MCF 10A (cell line): ENCODE measurements around the gene MAP2K3. TPM values are rescaled to one million over a fixed set of nuclear protein-coding genes. Genes with fewer than 3 reads are reported as not detected.

Experiments
- BruUV-seq: library from RNA; stranded (reverse); fragments of 400-500 nt; replicated peaks from 2 replicates; lab custom pipeline; 2021; lab: Mats Ljungman, UMichigan
- CTCF ChIA-PET: fragments of 300-600 bp; sonication (Branson Sonifier 250); formaldehyde crosslinking; extraction: SDS; loops from one replicate; lab custom pipeline; 2021; ENCODE audit warnings: antibody characterized with exemption, inconsistent platforms; lab: Yijun Ruan, JAX
- POLR2A ChIA-PET: fragments of 300-600, 350-650 bp; sonication (Branson Sonifier 250); formaldehyde crosslinking; extraction: SDS; loops from one replicate; lab custom pipeline; 2020; ENCODE audit warnings: antibody characterized with exemption, inconsistent platforms; lab: Yijun Ruan, JAX
- DNase-seq: peaks from one replicate; pipeline ENCODE4 v3.0.0-alpha.2; 2018; ENCODE audit not compliant: unreplicated experiment
- H3K27ac Mint-ChIP-seq: one replicate; pipeline ENCODE4 v1.8.0; 2022; ENCODE audit warnings: mild to moderate bottlenecking, low read depth, mixed read lengths; ENCODE audit not compliant: unreplicated experiment
- H3K27me3 Mint-ChIP-seq: one replicate; pipeline ENCODE4 v1.8.0; 2022; ENCODE audit warnings: mixed read lengths; ENCODE audit not compliant: insufficient read depth, unreplicated experiment
- H3K36me3 Mint-ChIP-seq: one replicate; pipeline ENCODE4 v1.8.0; 2022; ENCODE audit warnings: mild to moderate bottlenecking, moderate library complexity, mixed read lengths; ENCODE audit not compliant: insufficient read depth, unreplicated experiment
- H3K4me1 Mint-ChIP-seq: one replicate; pipeline ENCODE4 v1.8.0; 2022; ENCODE audit warnings: mixed read lengths; ENCODE audit not compliant: insufficient read depth, unreplicated experiment
- H3K4me3 Mint-ChIP-seq: one replicate; pipeline ENCODE4 v1.8.0; 2022; ENCODE audit warnings: mild to moderate bottlenecking, moderate library complexity, mixed read lengths; ENCODE audit not compliant: unreplicated experiment
- H3K9me3 Mint-ChIP-seq: one replicate; pipeline ENCODE4 v1.8.0; 2022; ENCODE audit warnings: mixed read lengths; ENCODE audit not compliant: unreplicated experiment
- intact Hi-C: fragments of 100-400 bp; cut with micrococcal nuclease; formaldehyde crosslinking; loops from 2 replicates; pipeline ENCODE4 v1.14.1; 2022
- total RNA-seq: library from RNA; stranded (reverse); gene quantifications from 2 replicates; pipeline ENCODE4 v1.2.3, GENCODE V29; 2022
- TF ChIP-seq, protein P1 (sequence below): fragments of 200-600 bp; IDR thresholded peaks from one replicate; pipeline ENCODE4 v1.8.0; 2022; ENCODE audit warnings: antibody characterized with exemption, mild to moderate bottlenecking; ENCODE audit not compliant: unreplicated experiment

MAP2K3 gene
- total RNA-seq, 1 experiment from 2014 or later = 45.2 TPM

DNA sequence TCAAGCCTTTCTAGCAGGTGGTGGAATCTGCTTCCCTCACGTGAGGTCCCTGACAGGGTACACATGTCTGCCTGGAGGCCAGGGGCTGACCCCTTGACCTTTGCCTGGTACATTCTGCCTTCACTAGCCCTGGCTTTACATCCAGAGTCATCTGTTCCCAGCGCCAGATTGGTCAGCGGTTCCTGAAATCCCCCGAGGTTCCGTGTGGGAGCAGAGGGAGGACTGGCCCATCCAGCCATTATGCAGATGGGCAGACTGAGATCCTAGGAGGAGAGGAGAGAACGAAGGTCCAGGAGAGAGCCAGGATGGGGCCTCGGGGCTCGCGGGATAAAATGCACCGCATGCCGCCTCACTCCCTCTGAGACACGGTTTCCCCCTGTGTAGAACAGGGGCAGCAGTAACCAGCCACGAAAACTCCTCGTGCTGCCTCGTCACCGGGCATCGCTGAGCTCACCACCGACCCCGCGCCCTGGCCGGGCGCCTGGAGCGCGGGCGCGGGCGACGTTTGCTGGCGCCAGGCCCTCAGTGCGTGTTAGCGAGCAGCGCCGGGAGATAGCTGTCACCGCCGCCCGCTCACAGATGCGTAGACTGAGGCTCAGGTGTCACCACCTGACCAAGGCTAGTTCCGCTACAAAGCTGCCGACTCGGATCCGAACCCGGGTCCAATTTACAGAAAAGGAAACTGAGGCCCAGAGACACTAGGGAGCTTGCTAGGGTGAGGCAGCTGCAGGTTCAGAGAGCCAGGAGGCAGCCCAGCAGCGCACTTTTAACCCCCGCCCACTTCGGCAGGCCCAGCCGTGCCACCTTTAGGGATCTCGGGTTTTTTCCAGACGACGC lies 811 bp upstream of the MAP2K3 start:
- TSS peak; percentile 71 for BruUV-seq
- intact Hi-C loops = loop anchor here (2.0 kb wide), 1 partner anchor 165 kb away; no protein-coding TSS in a partner anchor
- Mint-ChIP-seq H3K27me3 (no peaks in the 10 kb centered on the region), H3K36me3 (no peaks in the 10 kb centered on the region), H3K4me1 (peaks cover 47% of the 10 kb centered on the region), H3K4me3 (peak overlapping the region; percentile 86), H3K27ac (no peak overlapping the region), H3K9me3 (no peaks in the 10 kb centered on the region)
- DNase-seq = no peak
- TF ChIP-seq, protein P1, sequence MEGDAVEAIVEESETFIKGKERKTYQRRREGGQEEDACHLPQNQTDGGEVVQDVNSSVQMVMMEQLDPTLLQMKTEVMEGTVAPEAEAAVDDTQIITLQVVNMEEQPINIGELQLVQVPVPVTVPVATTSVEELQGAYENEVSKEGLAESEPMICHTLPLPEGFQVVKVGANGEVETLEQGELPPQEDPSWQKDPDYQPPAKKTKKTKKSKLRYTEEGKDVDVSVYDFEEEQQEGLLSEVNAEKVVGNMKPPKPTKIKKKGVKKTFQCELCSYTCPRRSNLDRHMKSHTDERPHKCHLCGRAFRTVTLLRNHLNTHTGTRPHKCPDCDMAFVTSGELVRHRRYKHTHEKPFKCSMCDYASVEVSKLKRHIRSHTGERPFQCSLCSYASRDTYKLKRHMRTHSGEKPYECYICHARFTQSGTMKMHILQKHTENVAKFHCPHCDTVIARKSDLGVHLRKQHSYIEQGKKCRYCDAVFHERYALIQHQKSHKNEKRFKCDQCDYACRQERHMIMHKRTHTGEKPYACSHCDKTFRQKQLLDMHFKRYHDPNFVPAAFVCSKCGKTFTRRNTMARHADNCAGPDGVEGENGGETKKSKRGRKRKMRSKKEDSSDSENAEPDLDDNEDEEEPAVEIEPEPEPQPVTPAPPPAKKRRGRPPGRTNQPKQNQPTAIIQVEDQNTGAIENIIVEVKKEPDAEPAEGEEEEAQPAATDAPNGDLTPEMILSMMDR = no peak
- CTCF ChIA-PET = interaction anchor here (0.6 to 2.8 kb wide), 6 partner anchors 14 to 240 kb away, joined by 3 to 22 read pairs (median 3); no protein-coding TSS in a partner anchor
- POLR2A ChIA-PET = interaction anchor here (0.6 to 0.7 kb wide), 2 partner anchors 20 to 266 kb away, joined by 3 to 4 read pairs; no protein-coding TSS in a partner anchor

DNA sequence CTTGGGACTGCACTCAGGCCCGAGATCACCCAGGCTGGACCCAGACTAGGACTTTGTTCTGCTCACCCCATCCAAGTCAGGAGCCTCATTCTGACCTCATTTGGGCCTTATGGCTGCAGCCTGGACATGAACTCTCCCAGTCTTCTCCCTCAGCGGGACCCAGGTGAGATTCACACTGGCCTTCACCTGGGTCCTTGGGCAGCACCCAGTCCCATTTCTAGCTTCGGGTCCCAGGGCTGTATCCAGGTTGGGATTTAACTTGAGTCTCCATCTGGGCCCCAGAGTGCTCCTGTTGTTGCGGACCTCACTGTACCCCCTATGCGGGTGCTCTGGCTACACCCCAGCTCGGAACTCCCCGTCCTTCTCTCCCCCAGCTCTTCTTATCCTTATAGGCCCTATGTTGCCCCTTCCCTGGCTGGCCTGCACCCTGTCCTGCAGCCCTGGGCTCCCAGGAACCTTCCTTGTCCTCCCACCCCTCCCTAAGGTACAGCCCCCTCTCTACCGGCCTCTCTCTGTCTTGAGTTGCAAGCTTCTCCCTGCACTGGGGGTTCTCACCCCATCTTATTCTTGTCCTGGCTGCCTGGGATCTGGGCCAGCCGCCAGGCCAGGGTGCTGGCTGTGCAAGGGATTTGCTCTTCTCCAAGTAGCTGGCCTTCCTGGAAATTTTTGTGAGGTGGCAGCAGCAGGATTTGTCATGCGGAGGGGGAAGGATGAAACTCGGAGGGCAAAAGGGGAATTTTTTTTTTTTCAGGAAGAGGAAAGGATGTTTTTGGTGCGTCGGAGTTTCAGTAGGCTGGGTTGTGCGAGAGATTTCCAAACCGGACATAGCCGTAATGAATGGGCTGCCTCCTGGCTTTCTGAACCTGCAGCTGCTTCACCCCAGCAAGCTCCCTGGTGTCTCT lies 904 bp downstream of the MAP2K3 start:
- no TSS peak for BruUV-seq
- DNase-seq = peak; percentile 72
- H3K4me3 Mint-ChIP-seq = peak overlapping the region; percentile 86
- intact Hi-C loops = loop anchor here (2.0 to 5.0 kb wide), 2 partner anchors 73 to 243 kb away; partner anchors contain the start of genes TMEM11 and USP22
- H3K36me3 Mint-ChIP-seq = no peaks in the 10 kb centered on the region
- H3K27me3 Mint-ChIP-seq = no peaks in the 10 kb centered on the region
- ChIA-PET CTCF (interaction anchor here (0.6 to 1.1 kb wide), 7 partner anchors 9 to 257 kb away, joined by 3 to 5 read pairs (median 3); no protein-coding TSS in a partner anchor), POLR2A (interaction anchor here (1.0 to 4.1 kb wide), 15 partner anchors 9 to 1096 kb away, joined by 3 to 47 read pairs (median 6); partner anchors contain the start of genes DHRS7B, NATD1, TMEM11 and USP22)
- peak overlapping the region; percentile 83 for H3K27ac Mint-ChIP-seq
- H3K9me3 Mint-ChIP-seq = no peaks in the 10 kb centered on the region
- TF ChIP-seq, protein P1 = no peak
- peaks cover 37% of the 10 kb centered on the region for H3K4me1 Mint-ChIP-seq

DNA sequence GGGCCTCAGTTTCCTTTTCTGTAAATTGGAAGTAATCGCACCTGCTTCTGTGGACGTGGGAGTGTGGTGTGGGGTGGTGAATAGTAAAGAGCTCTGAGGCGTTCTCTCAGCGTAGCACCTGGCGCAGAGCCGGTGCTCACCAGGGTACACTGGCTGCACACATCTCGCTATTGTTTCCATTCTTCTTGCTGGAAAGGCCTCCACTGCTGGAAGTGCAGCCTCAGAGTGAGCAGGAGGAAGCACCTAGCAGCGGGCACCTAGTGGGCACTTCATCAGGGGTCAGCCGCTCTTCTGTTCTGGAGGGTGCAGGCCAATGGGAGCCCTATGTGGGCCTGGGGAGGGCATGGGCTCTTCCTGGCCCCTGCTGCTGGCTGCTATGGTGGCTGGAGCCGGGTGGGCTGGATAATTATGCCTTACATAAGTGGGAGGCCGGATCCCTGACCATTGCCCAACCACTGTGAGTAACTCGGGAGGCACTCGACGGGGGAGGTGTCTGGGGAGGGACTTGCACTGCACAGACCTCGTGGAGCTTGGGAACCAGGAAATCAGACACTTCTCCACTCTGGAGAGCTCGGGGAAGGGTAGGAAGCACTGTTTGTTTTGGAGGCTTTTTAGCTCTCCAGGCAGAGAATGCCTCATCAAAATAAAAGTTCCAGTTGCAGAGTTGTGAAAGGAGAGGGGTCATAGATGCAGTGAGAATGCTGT lies 1.7 kb downstream of the MAP2K3 start:
- H3K27me3 Mint-ChIP-seq = no peaks in the 10 kb centered on the region
- CTCF ChIA-PET = interaction anchor here (0.6 to 2.2 kb wide), 10 partner anchors 9 to 1085 kb away, joined by 3 to 11 read pairs (median 4); no protein-coding TSS in a partner anchor
- TSS peak; percentile 59 for BruUV-seq
- intact Hi-C loops = loop anchor here (2.0 to 5.0 kb wide), 2 partner anchors 74 to 243 kb away; partner anchors contain the start of genes TMEM11 and USP22
- POLR2A ChIA-PET = interaction anchor here (0.6 to 4.1 kb wide), 22 partner anchors 10 to 1638 kb away, joined by 3 to 47 read pairs (median 4); partner anchors contain the start of genes ALDH3A2, DHRS7B, NATD1 and TMEM11
- peak; percentile 99 for DNase-seq
- H3K9me3 Mint-ChIP-seq = no peaks in the 10 kb centered on the region
- peaks cover 4% of the 10 kb centered on the region for H3K36me3 Mint-ChIP-seq
- TF ChIP-seq, protein P1 = no peak
- H3K27ac Mint-ChIP-seq = peak overlapping the region; percentile 83
- peaks cover 37% of the 10 kb centered on the region for H3K4me1 Mint-ChIP-seq
- peak overlapping the region; percentile 86 for H3K4me3 Mint-ChIP-seq
